Hepatocyte (in vitro differentiated cells): Measurements from ENCODE around the gene WDHD1.

Experiments used
- CTCF ChIP-seq: fragments of 200-600 bp; sonication (generic); IDR thresholded peaks from 2 replicates; pipeline ENCODE4 v1.5.1; 2016; ENCODE audit warnings: antibody characterized with exemption, mild to moderate bottlenecking; ENCODE audit not compliant: poor library complexity
- EZH2 ChIP-seq: fragments of 200-600 bp; sonication (generic); IDR thresholded peaks from 2 replicates; pipeline ENCODE4 v1.6.1; 2016; ENCODE audit warnings: antibody characterized with exemption, mild to moderate bottlenecking, borderline replicate concordance

- TF ChIP-seq CTCF (peak; percentile 51), EZH2 (no peak)
These were observed 124.1 kb downstream of the WDHD1 start, which contains the start of gene GCH1 for GRCh38 chr14:54902521-54903420.
